Measurements from ENCODE around the gene CNN3.

Gene CNN3

DNA sequence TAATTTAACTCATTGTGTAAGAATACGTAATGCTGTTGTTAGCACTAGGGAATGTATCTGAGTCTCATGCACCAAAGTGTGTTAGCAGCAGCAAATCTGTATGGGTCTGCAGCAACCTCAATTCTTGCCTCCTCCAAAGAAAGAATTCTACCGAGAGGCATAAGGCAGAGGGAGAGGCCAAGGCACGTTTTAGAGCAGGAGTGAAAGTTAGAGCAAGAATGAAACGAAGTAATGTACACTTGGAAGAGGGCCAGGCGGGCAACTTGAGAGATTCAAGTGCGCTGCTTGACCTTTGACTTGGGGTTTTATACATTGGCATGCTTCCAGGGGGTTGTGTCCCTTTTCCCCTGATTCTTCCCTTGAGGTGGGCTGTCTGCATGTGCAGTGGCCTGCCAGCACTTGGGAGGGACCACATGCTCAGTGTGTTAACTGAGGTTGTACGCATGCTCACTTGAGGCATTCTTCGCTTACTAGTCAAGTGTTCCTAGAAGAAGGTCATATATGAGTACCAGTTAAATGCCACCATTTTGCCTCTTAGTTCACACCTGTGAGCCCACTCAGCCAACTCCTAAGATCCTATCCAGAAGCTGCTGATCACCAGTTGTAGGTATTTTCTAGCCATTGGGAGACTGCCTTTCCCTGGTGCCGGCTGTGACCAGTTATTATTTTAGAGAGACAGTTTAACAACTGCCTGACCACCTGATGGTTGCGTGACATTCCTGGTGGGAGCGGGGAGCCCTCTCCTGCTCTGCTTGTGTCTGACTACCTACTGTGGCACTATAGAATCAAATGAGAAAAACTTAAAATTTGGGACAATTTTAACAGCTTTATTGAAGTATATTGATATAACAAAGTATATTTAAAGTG lies 2.7 kb upstream of the CNN3 start:
- H3K36me3 ChIP-seq (ENCODE audit: control insufficient read depth in 4 of 4, insufficient read depth in 4 of 4, low read length in 3 of 4), result no peaks in the 10 kb centered on the region
- ChIA-PET POLR2A (no interaction called here), CTCF (interaction anchor here (1.1 kb wide), 1 partner anchor 108 kb away, joined by 3 read pairs; no protein-coding TSS in a partner anchor)
- peaks cover 0 to 26% (median 21%) of the 10 kb centered on the region in 4 experiments for H3K4me1 ChIP-seq (ENCODE audit: control extremely low read depth in 1 of 4, control insufficient read depth in 4 of 4, insufficient read depth in 4 of 4, low read length in 3 of 4)
- peaks cover 0 to 18% (median 4%) of the 10 kb centered on the region in 5 experiments for H3K27me3 ChIP-seq (replicated peaks in 2 of 5; ENCODE audit: control insufficient read depth in 4 of 5, insufficient read depth in 5 of 5, low read length in 4 of 5)
- WGBS (ENCODE audit: insufficient coverage), result 98% methylated on average over 9 of the region's 11 CpGs
- H3K4me3 ChIP-seq (ENCODE audit: control insufficient read depth in 1 of 7, extremely low read depth in 1 of 7, insufficient read depth in 4 of 7, low read depth in 2 of 7, low read length in 6 of 7), result no peak overlapping the region
- no peaks in the 10 kb centered on the region for H3K9me3 ChIP-seq (ENCODE audit: control extremely low read depth in 1 of 5, control insufficient read depth in 4 of 5, insufficient read depth in 2 of 5, low read depth in 1 of 5, low read length in 4 of 5)
- H3K27ac ChIP-seq (ENCODE audit: insufficient read depth in 1 of 2, low read depth in 1 of 2, low read length in 2 of 2, poor library complexity in 1 of 2, severe bottlenecking in 2 of 2), result no peak overlapping the region
- no peak for DNase-seq

DNA sequence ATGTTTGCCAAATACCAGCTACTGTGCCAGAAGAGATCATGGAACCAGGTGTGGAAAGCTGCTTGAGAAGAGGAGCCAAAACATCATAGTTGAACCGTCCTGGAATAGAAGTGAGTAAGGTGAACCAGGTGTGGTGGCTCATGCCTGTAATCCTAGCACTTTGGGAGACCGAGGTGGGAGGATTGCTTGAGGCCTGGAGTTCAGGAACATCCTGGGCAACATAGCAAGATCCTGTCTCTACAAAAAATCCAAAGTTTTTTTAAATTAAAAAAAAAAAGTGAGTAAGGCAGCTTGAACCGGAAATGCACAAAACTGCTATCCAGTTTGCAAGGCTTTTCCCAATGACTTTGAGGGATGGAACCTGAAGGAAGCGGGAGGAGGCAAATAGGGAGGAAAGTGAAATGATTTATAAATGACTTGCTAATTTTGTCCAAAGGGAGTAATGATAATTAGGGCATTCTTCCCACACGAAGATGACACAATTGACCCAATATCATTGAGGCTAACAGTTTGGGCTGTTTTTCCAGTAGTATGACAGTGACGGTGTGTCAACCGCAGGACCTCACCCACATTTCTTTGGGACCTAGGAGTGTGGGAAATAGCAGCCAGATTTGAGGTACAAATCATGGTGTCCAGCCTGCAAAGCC lies 1.5 kb upstream of the CNN3 start:
- ChIA-PET POLR2A (no interaction called here), CTCF (interaction anchor here (0.5 to 1.9 kb wide), 3 partner anchors 74 to 130 kb away, joined by 3 to 4 read pairs (median 4); no protein-coding TSS in a partner anchor)
- Histone ChIP-seq H3K4me1 (ENCODE audit: control extremely low read depth in 1 of 4, control insufficient read depth in 4 of 4, insufficient read depth in 4 of 4, low read length in 3 of 4) (peaks cover 0 to 26% (median 21%) of the 10 kb centered on the region in 4 experiments), H3K4me3 (ENCODE audit: control insufficient read depth in 1 of 7, extremely low read depth in 1 of 7, insufficient read depth in 4 of 7, low read depth in 2 of 7, low read length in 6 of 7) (no peak overlapping the region), H3K36me3 (ENCODE audit: control insufficient read depth in 4 of 4, insufficient read depth in 4 of 4, low read length in 3 of 4) (no peaks in the 10 kb centered on the region), H3K27ac (ENCODE audit: insufficient read depth in 1 of 2, low read depth in 1 of 2, low read length in 2 of 2, poor library complexity in 1 of 2, severe bottlenecking in 2 of 2) (no peak overlapping the region), H3K27me3 (replicated peaks in 2 of 5; ENCODE audit: control insufficient read depth in 4 of 5, insufficient read depth in 5 of 5, low read length in 4 of 5) (peaks cover 0 to 19% (median 4%) of the 10 kb centered on the region in 5 experiments), H3K9me3 (ENCODE audit: control extremely low read depth in 1 of 5, control insufficient read depth in 4 of 5, insufficient read depth in 2 of 5, low read depth in 1 of 5, low read length in 4 of 5) (no peaks in the 10 kb centered on the region)
- no peak for DNase-seq
- 98% methylated on average over 5 of the region's 7 CpGs for WGBS (ENCODE audit: insufficient coverage)

DNA sequence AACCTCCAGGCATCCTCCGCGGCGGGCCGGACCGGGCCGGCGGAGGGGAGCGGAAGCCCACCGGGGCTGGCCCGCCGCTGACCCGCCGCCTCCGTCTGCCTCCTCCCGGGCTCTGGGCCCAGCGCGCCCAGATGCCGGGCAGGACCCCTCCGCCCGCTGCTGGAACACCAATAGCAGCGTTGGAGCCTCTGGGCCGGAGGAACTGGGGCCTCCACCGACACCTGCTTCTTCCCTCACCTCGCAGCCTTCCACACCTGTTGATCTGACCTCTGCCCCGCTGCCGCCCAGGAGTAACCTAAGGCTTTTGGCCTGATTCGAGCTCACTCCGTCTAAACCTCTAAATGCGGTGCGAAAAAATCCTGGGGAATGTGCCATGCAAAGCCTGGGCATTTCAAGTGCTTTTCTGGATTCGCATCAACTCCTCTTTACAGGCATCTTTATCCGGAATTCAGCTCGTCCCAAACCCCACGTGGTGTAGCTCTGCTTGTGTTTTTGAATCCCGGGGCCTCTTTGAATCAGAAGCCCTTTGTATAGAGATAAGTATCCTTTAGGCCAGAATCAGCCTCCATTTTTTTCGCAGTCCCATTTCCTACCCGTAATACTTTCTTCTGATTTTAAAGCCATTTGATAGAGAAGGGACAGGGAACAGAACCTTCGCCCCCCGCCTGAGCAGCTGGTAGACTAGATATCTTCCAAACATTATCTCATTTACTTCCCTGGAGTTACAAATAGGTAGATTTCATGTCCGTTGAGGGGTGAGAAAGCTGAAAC lies 680 bp upstream of the CNN3 start:
- Histone ChIP-seq H3K9me3 (ENCODE audit: control extremely low read depth in 1 of 5, control insufficient read depth in 4 of 5, insufficient read depth in 2 of 5, low read depth in 1 of 5, low read length in 4 of 5) (no peaks in the 10 kb centered on the region), H3K4me1 (ENCODE audit: control extremely low read depth in 1 of 4, control insufficient read depth in 4 of 4, insufficient read depth in 4 of 4, low read length in 3 of 4) (peaks cover 0 to 27% (median 21%) of the 10 kb centered on the region in 4 experiments), H3K27me3 (replicated peaks in 2 of 5; ENCODE audit: control insufficient read depth in 4 of 5, insufficient read depth in 5 of 5, low read length in 4 of 5) (peaks cover 0 to 19% (median 4%) of the 10 kb centered on the region in 5 experiments), H3K4me3 (ENCODE audit: control insufficient read depth in 1 of 7, extremely low read depth in 1 of 7, insufficient read depth in 4 of 7, low read depth in 2 of 7, low read length in 6 of 7) (peak overlapping the region; percentile 18 to 83 (median 59)), H3K27ac (ENCODE audit: insufficient read depth in 1 of 2, low read depth in 1 of 2, low read length in 2 of 2, poor library complexity in 1 of 2, severe bottlenecking in 2 of 2) (no peak overlapping the region), H3K36me3 (ENCODE audit: control insufficient read depth in 4 of 4, insufficient read depth in 4 of 4, low read length in 3 of 4) (no peaks in the 10 kb centered on the region)
- 19% methylated on average over 38 of the region's 40 CpGs for WGBS (ENCODE audit: insufficient coverage)
- CTCF ChIA-PET, result interaction anchor here (0.9 to 1.9 kb wide), 3 partner anchors 73 to 121 kb away, joined by 3 to 5 read pairs (median 4); no protein-coding TSS in a partner anchor
- DNase-seq, result peak in 2 of 3 donors; percentile 1 to 7
- POLR2A ChIA-PET, result no interaction called here

DNA sequence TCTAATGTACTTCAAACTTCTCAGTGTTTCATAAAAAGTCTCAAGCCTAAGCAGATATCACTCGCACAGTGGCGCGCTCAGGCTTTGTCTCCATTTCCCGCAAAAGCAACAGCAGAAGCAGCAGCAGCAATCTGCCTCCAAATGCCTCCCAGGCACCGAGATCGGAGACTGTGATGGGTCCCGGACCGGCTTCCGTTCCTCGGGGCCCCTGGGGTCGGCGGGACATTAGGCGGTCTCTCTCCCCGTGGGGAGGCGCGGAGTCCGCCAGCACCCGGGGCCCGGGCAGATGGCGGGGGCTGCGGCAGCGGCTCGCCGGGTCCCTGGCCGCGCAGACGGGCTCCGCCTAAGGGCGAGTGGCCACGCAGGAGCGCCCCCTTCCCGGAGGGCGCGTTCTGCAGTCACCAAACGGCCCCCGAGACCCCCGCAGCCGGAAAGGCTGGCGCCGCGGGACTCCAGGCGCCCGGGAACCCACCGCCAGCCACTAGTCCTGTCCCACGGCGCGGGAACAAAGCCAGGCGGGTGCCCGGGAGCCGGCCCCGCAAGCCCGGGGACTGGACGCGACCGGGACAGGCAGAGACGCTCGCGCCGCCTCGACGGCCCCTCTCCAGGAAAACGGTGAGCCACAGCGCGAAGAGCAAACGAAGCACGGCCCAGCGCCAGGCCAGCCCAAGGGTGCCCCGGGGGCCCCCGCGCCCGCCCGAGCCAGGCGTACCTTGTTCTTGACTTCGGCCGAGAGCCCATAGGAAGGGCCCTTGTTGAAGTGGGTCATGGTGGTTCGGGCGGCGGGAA lies 590 bp downstream of the CNN3 start:
- DNase-seq, result peak; percentile 50 to 70 (median 63)
- H3K9me3 ChIP-seq (ENCODE audit: control extremely low read depth in 1 of 5, control insufficient read depth in 4 of 5, insufficient read depth in 2 of 5, low read depth in 1 of 5, low read length in 4 of 5), result no peaks in the 10 kb centered on the region
- ChIA-PET CTCF (interaction anchor here (1.0 kb wide), 1 partner anchor 72 kb away, joined by 3 read pairs; no protein-coding TSS in a partner anchor), POLR2A (no interaction called here)
- no peaks in the 10 kb centered on the region for H3K36me3 ChIP-seq (ENCODE audit: control insufficient read depth in 4 of 4, insufficient read depth in 4 of 4, low read length in 3 of 4)
- WGBS (ENCODE audit: insufficient coverage), result 0% methylated on average over 62 of the region's 78 CpGs
- H3K27me3 ChIP-seq (replicated peaks in 2 of 5; ENCODE audit: control insufficient read depth in 4 of 5, insufficient read depth in 5 of 5, low read length in 4 of 5), result peaks cover 0 to 19% (median 4%) of the 10 kb centered on the region in 5 experiments
- H3K4me1 ChIP-seq (ENCODE audit: control extremely low read depth in 1 of 4, control insufficient read depth in 4 of 4, insufficient read depth in 4 of 4, low read length in 3 of 4), result peaks cover 0 to 30% (median 21%) of the 10 kb centered on the region in 4 experiments
- H3K4me3 ChIP-seq (ENCODE audit: control insufficient read depth in 1 of 7, extremely low read depth in 1 of 7, insufficient read depth in 4 of 7, low read depth in 2 of 7, low read length in 6 of 7), result peak overlapping the region; percentile 60 to 83 (median 79)
- no peak overlapping the region for H3K27ac ChIP-seq (ENCODE audit: insufficient read depth in 1 of 2, low read depth in 1 of 2, low read length in 2 of 2, poor library complexity in 1 of 2, severe bottlenecking in 2 of 2)

DNA sequence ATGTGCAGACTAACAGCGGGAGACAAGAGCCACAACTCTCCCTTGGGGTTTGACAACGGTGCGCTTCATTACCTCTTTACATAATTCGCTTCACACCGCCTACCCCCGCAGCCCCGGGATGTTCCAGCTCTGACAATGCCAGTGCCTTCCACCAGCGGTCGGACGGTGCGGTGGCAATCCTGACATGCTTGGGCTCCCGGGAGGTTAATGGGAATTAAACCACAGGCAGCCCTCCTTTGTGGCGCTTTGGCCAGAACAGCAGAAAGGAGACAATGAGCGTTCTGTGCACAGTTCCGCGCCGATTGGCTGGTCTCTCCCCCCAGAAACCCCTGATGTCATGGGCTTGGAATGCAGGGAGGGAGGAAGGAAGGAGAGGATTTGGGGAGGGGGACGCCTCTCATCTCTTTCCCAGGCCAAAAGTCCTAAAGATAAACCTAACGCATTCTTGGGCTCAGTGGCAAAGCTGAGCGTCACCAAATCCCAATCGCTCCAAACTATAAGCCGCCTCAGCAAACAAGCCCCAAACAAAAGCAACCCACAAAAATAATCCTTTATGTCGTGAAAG lies 1.3 kb downstream of the CNN3 start:
- Histone ChIP-seq H3K27me3 (replicated peaks in 2 of 5; ENCODE audit: control insufficient read depth in 4 of 5, insufficient read depth in 5 of 5, low read length in 4 of 5) (peaks cover 0 to 19% (median 4%) of the 10 kb centered on the region in 5 experiments), H3K27ac (ENCODE audit: insufficient read depth in 1 of 2, low read depth in 1 of 2, low read length in 2 of 2, poor library complexity in 1 of 2, severe bottlenecking in 2 of 2) (no peak overlapping the region), H3K36me3 (ENCODE audit: control insufficient read depth in 4 of 4, insufficient read depth in 4 of 4, low read length in 3 of 4) (no peaks in the 10 kb centered on the region), H3K4me3 (ENCODE audit: control insufficient read depth in 1 of 7, extremely low read depth in 1 of 7, insufficient read depth in 4 of 7, low read depth in 2 of 7, low read length in 6 of 7) (peak overlapping the region; percentile 5 to 83 (median 79)), H3K4me1 (ENCODE audit: control extremely low read depth in 1 of 4, control insufficient read depth in 4 of 4, insufficient read depth in 4 of 4, low read length in 3 of 4) (peaks cover 0 to 30% (median 21%) of the 10 kb centered on the region in 4 experiments), H3K9me3 (ENCODE audit: control extremely low read depth in 1 of 5, control insufficient read depth in 4 of 5, insufficient read depth in 2 of 5, low read depth in 1 of 5, low read length in 4 of 5) (no peaks in the 10 kb centered on the region)
- peak; percentile 7 to 42 (median 32) for DNase-seq
- 6% methylated on average over 19 of the region's 23 CpGs for WGBS (ENCODE audit: insufficient coverage)
- POLR2A ChIA-PET, result no interaction called here
- CTCF ChIA-PET, result interaction anchor here (1.0 kb wide), 1 partner anchor 71 kb away, joined by 3 read pairs; no protein-coding TSS in a partner anchor

DNA sequence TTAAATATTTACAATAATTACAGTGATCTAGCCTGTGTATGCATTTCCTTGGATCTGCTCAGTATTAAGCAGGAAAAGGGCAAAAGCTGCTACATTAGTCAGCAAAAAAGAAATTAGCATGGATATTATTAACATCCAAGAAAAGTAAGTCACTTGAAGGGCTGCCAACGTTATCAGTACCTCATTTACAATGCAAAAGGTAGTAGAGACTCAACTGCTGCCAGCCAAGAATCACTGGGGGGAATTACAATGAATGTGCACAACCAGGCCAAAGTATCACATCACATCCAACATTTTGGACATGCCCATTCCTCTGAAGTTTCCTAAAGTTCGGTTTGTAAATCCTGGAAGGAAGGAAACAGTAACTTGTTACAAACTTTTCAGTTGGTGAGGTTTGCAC lies 1.9 kb downstream of the CNN3 start:
- H3K4me1 ChIP-seq (ENCODE audit: control extremely low read depth in 1 of 4, control insufficient read depth in 4 of 4, insufficient read depth in 4 of 4, low read length in 3 of 4), result peaks cover 0 to 30% (median 21%) of the 10 kb centered on the region in 4 experiments
- H3K4me3 ChIP-seq (ENCODE audit: control insufficient read depth in 1 of 7, extremely low read depth in 1 of 7, insufficient read depth in 4 of 7, low read depth in 2 of 7, low read length in 6 of 7), result peak overlapping the region in 5 of 7 experiments; percentile 67 to 83 (median 79)
- peaks cover 0 to 19% (median 4%) of the 10 kb centered on the region in 5 experiments for H3K27me3 ChIP-seq (replicated peaks in 2 of 5; ENCODE audit: control insufficient read depth in 4 of 5, insufficient read depth in 5 of 5, low read length in 4 of 5)
- no peaks in the 10 kb centered on the region for H3K9me3 ChIP-seq (ENCODE audit: control extremely low read depth in 1 of 5, control insufficient read depth in 4 of 5, insufficient read depth in 2 of 5, low read depth in 1 of 5, low read length in 4 of 5)
- H3K27ac ChIP-seq (ENCODE audit: insufficient read depth in 1 of 2, low read depth in 1 of 2, low read length in 2 of 2, poor library complexity in 1 of 2, severe bottlenecking in 2 of 2), result no peak overlapping the region
- CTCF ChIA-PET, result interaction anchor here (1.0 kb wide), 1 partner anchor 71 kb away, joined by 3 read pairs; no protein-coding TSS in a partner anchor
- no peaks in the 10 kb centered on the region for H3K36me3 ChIP-seq (ENCODE audit: control insufficient read depth in 4 of 4, insufficient read depth in 4 of 4, low read length in 3 of 4)
- DNase-seq, result peak in 2 of 3 donors; percentile 11 to 19
- WGBS (ENCODE audit: insufficient coverage), result 20% methylated on average over 1 of the region's 2 CpGs
- POLR2A ChIA-PET, result no interaction called here

Measured in common myeloid progenitor, CD34-positive (primary cell).